H9 (cell line): ENCODE measurements around the gene SRSF12. TPM values are rescaled to one million over a fixed set of nuclear protein-coding genes. Genes with fewer than 3 reads are reported as not detected.

Experiments used
- DNase-seq: peaks from one replicate; pipeline ENCODE4 v3.0.0-alpha.2; 2017
- H2AFZ ChIP-seq: one replicate; pipeline ENCODE4 v1.6.1; 2013; ENCODE audit warnings: mild to moderate bottlenecking, low read length, control low read depth, moderate library complexity
- H2AK5ac ChIP-seq: 2 replicates; pipeline ENCODE4 v1.6.1; 2013; ENCODE audit warnings: low read length, control low read depth, mixed read lengths; ENCODE audit not compliant: insufficient read length
- H2BK120ac ChIP-seq: one replicate; pipeline ENCODE4 v1.6.1; 2013; ENCODE audit warnings: low read depth, mild to moderate bottlenecking, low read length, control low read depth, inconsistent platforms; ENCODE audit not compliant: poor library complexity, severe bottlenecking
- H2BK12ac ChIP-seq: 2 replicates; pipeline ENCODE4 v1.6.1; 2013; ENCODE audit warnings: low read length, control low read depth, mixed read lengths, low read depth; ENCODE audit not compliant: insufficient read length
- H2BK15ac ChIP-seq: 2 replicates; pipeline ENCODE4 v1.6.1; 2013; ENCODE audit warnings: low read depth, low read length, control low read depth
- H2BK20ac ChIP-seq: one replicate; pipeline ENCODE4 v1.6.1; 2013; ENCODE audit warnings: low read depth, mild to moderate bottlenecking, low read length, control low read depth, inconsistent platforms; ENCODE audit not compliant: poor library complexity, severe bottlenecking
- H2BK5ac ChIP-seq: 2 replicates; pipeline ENCODE4 v1.6.1; 2013; ENCODE audit warnings: low read length, control low read depth, mixed read lengths; ENCODE audit not compliant: insufficient read length
- H3K14ac ChIP-seq: 2 replicates; pipeline ENCODE4 v1.6.1; 2013; ENCODE audit warnings: low read length, control low read depth; ENCODE audit not compliant: insufficient read depth
- H3K18ac ChIP-seq: 2 replicates; pipeline ENCODE4 v1.6.1; 2013; ENCODE audit warnings: low read depth, mild to moderate bottlenecking, mixed read lengths, low read length, control low read depth; ENCODE audit not compliant: insufficient read length
- H3K23ac ChIP-seq: 2 replicates; pipeline ENCODE4 v1.6.1; 2013; ENCODE audit warnings: low read length, control low read depth, mixed read lengths, low read depth; ENCODE audit not compliant: insufficient read length
- H3K23me2 ChIP-seq: 2 replicates; pipeline ENCODE4 v1.6.1; 2013; ENCODE audit warnings: low read depth, mild to moderate bottlenecking, mixed read lengths, low read length, control low read depth; ENCODE audit not compliant: insufficient read length, poor library complexity, severe bottlenecking
- H3K27ac ChIP-seq: 2 replicates; pipeline ENCODE4 v1.5.1; 2013; ENCODE audit warnings: low read length, control low read depth, mixed read lengths, low read depth; ENCODE audit not compliant: insufficient read length
- H3K27me3 ChIP-seq: 2 replicates; pipeline ENCODE4 v1.6.1; 2013; ENCODE audit warnings: low read length, control low read depth, inconsistent platforms; ENCODE audit not compliant: insufficient read depth
- H3K4ac ChIP-seq: 2 replicates; pipeline ENCODE4 v1.6.1; 2013; ENCODE audit warnings: low read depth, mild to moderate bottlenecking, control low read depth, inconsistent platforms, low read length, moderate library complexity
- H3K4me1 ChIP-seq: 2 replicates; pipeline ENCODE4 v1.6.1; 2013; ENCODE audit warnings: low read length, control low read depth, inconsistent platforms; ENCODE audit not compliant: insufficient read depth
- H3K4me2 ChIP-seq: 2 replicates; pipeline ENCODE4 v1.6.1; 2013; ENCODE audit warnings: low read length, control low read depth, mixed read lengths; ENCODE audit not compliant: insufficient read length, insufficient read depth
- H3K56ac ChIP-seq: 2 replicates; pipeline ENCODE4 v1.6.1; 2013; ENCODE audit warnings: low read depth, mild to moderate bottlenecking, mixed read lengths, low read length, control low read depth; ENCODE audit not compliant: insufficient read length
- H3K79me1 ChIP-seq: 2 replicates; pipeline ENCODE4 v1.6.1; 2013; ENCODE audit warnings: low read depth, mild to moderate bottlenecking, moderate library complexity, low read length, control low read depth, inconsistent platforms; ENCODE audit not compliant: insufficient read depth, poor library complexity, severe bottlenecking
- H3K79me2 ChIP-seq: 2 replicates; pipeline ENCODE4 v1.6.1; 2013; ENCODE audit warnings: low read length, control low read depth, inconsistent platforms; ENCODE audit not compliant: insufficient read depth
- H3K9ac ChIP-seq: 2 replicates; pipeline ENCODE4 v1.6.1; 2013; ENCODE audit warnings: low read length, control low read depth, mixed read lengths; ENCODE audit not compliant: insufficient read length; ENCODE audit errors: extremely low read depth
- H3K9me3 ChIP-seq: one replicate; pipeline ENCODE4 v1.6.1; 2013; ENCODE audit warnings: low read depth, low read length, inconsistent platforms; ENCODE audit not compliant: control insufficient read depth
- H3T11ph ChIP-seq: one replicate; pipeline ENCODE4 v1.6.1; 2013; ENCODE audit warnings: mild to moderate bottlenecking, low read length, control low read depth, inconsistent platforms
- H4K20me1 ChIP-seq: one replicate; pipeline ENCODE4 v1.6.1; 2013; ENCODE audit not compliant: control insufficient read depth, insufficient read length, insufficient read depth
- H4K5ac ChIP-seq: 2 replicates; pipeline ENCODE4 v1.6.1; 2013; ENCODE audit warnings: low read depth, mild to moderate bottlenecking, mixed read lengths, low read length, control low read depth; ENCODE audit not compliant: insufficient read length
- H4K8ac ChIP-seq: replicated peaks from 2 replicates; pipeline ENCODE4 v1.6.1; 2013; ENCODE audit warnings: low read length, control low read depth, mixed read lengths, low read depth; ENCODE audit not compliant: insufficient read length
- H4K91ac ChIP-seq: 2 replicates; pipeline ENCODE4 v1.6.1; 2013; ENCODE audit warnings: low read depth, mild to moderate bottlenecking, moderate library complexity, mixed read lengths, low read length, control low read depth; ENCODE audit not compliant: insufficient read length
- H3K27ac Mint-ChIP-seq, 3 experiments: 2 replicates in 2 of 3; 3 replicates in 1 of 3; pipeline ENCODE4 v1.8.0; 2020 to 2021; ENCODE audit warnings: mixed read lengths in 3 of 3, mild to moderate bottlenecking in 1 of 3, moderate library complexity in 1 of 3
- H3K27me3 Mint-ChIP-seq: 2 replicates; pipeline ENCODE4 v1.8.0; 2021; ENCODE audit warnings: low read depth, mild to moderate bottlenecking, moderate library complexity, mixed read lengths
- H3K36me3 Mint-ChIP-seq, 3 experiments: 2 replicates in 2 of 3; 3 replicates in 1 of 3; pipeline ENCODE4 v1.8.0; 2020 to 2021; ENCODE audit warnings: low read depth in 3 of 3, mixed read lengths in 3 of 3; ENCODE audit not compliant: insufficient read depth in 1 of 3
- H3K4me1 Mint-ChIP-seq, 2 experiments: 2 replicates each; pipeline ENCODE4 v1.8.0; 2020; ENCODE audit warnings: mixed read lengths in 2 of 2
- H3K4me3 Mint-ChIP-seq, 2 experiments: 2 replicates in 1 of 2; 3 replicates in 1 of 2; pipeline ENCODE4 v1.8.0; 2020 to 2021; ENCODE audit warnings: mild to moderate bottlenecking in 2 of 2, mixed read lengths in 2 of 2, moderate library complexity in 1 of 2
- H3K9me3 Mint-ChIP-seq, 2 experiments: 2 replicates in 1 of 2; 3 replicates in 1 of 2; pipeline ENCODE4 v1.8.0; 2020; ENCODE audit warnings: mild to moderate bottlenecking in 2 of 2, mixed read lengths in 2 of 2, moderate library complexity in 1 of 2
- CTCF ChIP-seq: fragments of 200-600 bp; sonication (generic); conservative IDR thresholded peaks from 3 replicates; pipeline ENCODE4 v1.8.0; 2021; ENCODE audit warnings: antibody characterized with exemption, mild to moderate bottlenecking
- WGBS: extraction: QIAGEN DNeasy Blood & Tissue Kit; methylation state at CpG from one replicate; pipeline ENCODE4 v1.1.7; 2013; ENCODE audit warnings: missing lambda C conversion rate, low lambda C conversion rate, mixed read lengths; ENCODE audit not compliant: insufficient read length; ENCODE audit errors: extremely low coverage; 5-methylcytosine and 5-hydroxymethylcytosine counted together
- total RNA-seq: library from RNA; stranded (reverse); gene quantifications from 2 replicates; pipeline ENCODE4 v1.2.1, GENCODE V29; 2021

SRSF12 gene
- total RNA-seq, 1 experiment from 2014 or later: 7.6 TPM

GRCh38 chr6:89073840-89074239 lies 44.0 kb downstream of the SRSF12 start:
- H3K4me3 Mint-ChIP-seq: no peak overlapping the region
- no peak overlapping the region for H3K27ac Mint-ChIP-seq
- Histone ChIP-seq H2BK20ac (no peak overlapping the region), H4K91ac (no peak overlapping the region), H3K4me2 (no peak overlapping the region), H2BK12ac (no peak overlapping the region), H4K5ac (no peak overlapping the region), H3K27me3 (no peaks in the 10 kb centered on the region), H3K14ac (no peak overlapping the region), H4K20me1 (no peaks in the 10 kb centered on the region), H3K23me2 (no peaks in the 10 kb centered on the region), H3K18ac (no peak overlapping the region), H3K23ac (no peak overlapping the region), H2BK15ac (no peak overlapping the region), H3K79me2 (peaks cover 2% of the 10 kb centered on the region; the same call in 1 of the 2 replicates), H3K9ac (no peak overlapping the region), H2AFZ (no peak overlapping the region), H3K4me1 (no peaks in the 10 kb centered on the region), H3K9me3 (no peaks in the 10 kb centered on the region), H4K8ac (no peak overlapping the region), H3K79me1 (no peaks in the 10 kb centered on the region), H3T11ph (no peak overlapping the region), H2AK5ac (no peak overlapping the region), H3K27ac (no peak overlapping the region), H2BK5ac (no peak overlapping the region), H2BK120ac (no peak overlapping the region), H3K56ac (no peak overlapping the region), H3K4ac (no peak overlapping the region)
- H3K36me3 Mint-ChIP-seq: no peaks in the 10 kb centered on the region; a peak in 1 of 7 replicates
- H3K4me1 Mint-ChIP-seq: peaks cover 3% of the 10 kb centered on the region in 2 experiments; a peak in 3 of 4 replicates
- peaks cover 3% of the 10 kb centered on the region for H3K27me3 Mint-ChIP-seq
- no peaks in the 10 kb centered on the region for H3K9me3 Mint-ChIP-seq
- DNase-seq: no peak
- no peak for TF ChIP-seq CTCF
- WGBS: no CpG with 5 or more reads among the region's 2 CpGs
